WTC11 (cell line): ENCODE measurements around the gene BTK. TPM values are rescaled to one million over a fixed set of nuclear protein-coding genes. Genes with fewer than 3 reads are reported as not detected.

ENCODE experiments used
- ATAC-seq: fragments of 200-7000 bp; cut with Tn5 transposase; 2 replicates; pipeline ENCODE4 v1.10.0; 2021; ENCODE audit warnings: mild to moderate bottlenecking, moderate library complexity
- CTCF ChIA-PET: fragments of 300-600 bp; sonication (Branson Sonifier 250); formaldehyde crosslinking; loops from one replicate; lab custom pipeline; 2021; ENCODE audit warnings: antibody characterized with exemption; lab: Charles Lee
- POLR2A ChIA-PET: fragments of 350-600 bp; sonication (Branson Sonifier 250); formaldehyde crosslinking; loops from one replicate; lab custom pipeline; 2021; ENCODE audit warnings: antibody characterized with exemption; lab: Charles Lee
- DNase-seq: peaks from one replicate; pipeline ENCODE4 v3.0.0; 2021; ENCODE audit warnings: low spot score
- H3K27ac Mint-ChIP-seq: 2 replicates; pipeline ENCODE4 v1.8.0; 2021; ENCODE audit warnings: mixed read lengths
- H3K27me3 Mint-ChIP-seq: 2 replicates; pipeline ENCODE4 v1.8.0; 2021; ENCODE audit warnings: low read depth, mild to moderate bottlenecking, moderate library complexity, mixed read lengths
- H3K36me3 Mint-ChIP-seq: 2 replicates; pipeline ENCODE4 v1.8.0; 2021; ENCODE audit warnings: mixed read lengths
- H3K4me1 Mint-ChIP-seq: 2 replicates; pipeline ENCODE4 v1.8.0; 2022; ENCODE audit warnings: mixed read lengths
- H3K4me3 Mint-ChIP-seq: 2 replicates; pipeline ENCODE4 v1.8.0; 2021; ENCODE audit warnings: mild to moderate bottlenecking, moderate library complexity, mixed read lengths
- H3K9me3 Mint-ChIP-seq: 2 replicates; pipeline ENCODE4 v1.8.0; 2021; ENCODE audit warnings: mixed read lengths
- ATF2 ChIP-seq: sonication (generic); formaldehyde crosslinking; IDR thresholded peaks from 2 replicates; pipeline ENCODE4 v1.8.1; 2022; ENCODE audit warnings: low read depth, missing genetic modification reagents, borderline replicate concordance
- CREM ChIP-seq: sonication (generic); formaldehyde crosslinking; IDR thresholded peaks from 2 replicates; pipeline ENCODE4 v1.8.1; 2022; ENCODE audit warnings: mild to moderate bottlenecking, missing genetic modification reagents, moderate library complexity
- E2F1 ChIP-seq: sonication (generic); formaldehyde crosslinking; IDR thresholded peaks from 2 replicates; pipeline ENCODE4 v1.8.0; 2022; ENCODE audit warnings: mild to moderate bottlenecking, missing genetic modification reagents
- MAX ChIP-seq: sonication (generic); formaldehyde crosslinking; IDR thresholded peaks from 2 replicates; pipeline ENCODE4 v1.8.0; 2022; ENCODE audit warnings: mild to moderate bottlenecking, missing genetic modification reagents
- NFATC4 ChIP-seq: fragments of 250-450 bp; sonication (Bioruptor Pico); IDR thresholded peaks from 2 replicates; pipeline ENCODE4 v1.9.0; 2021; ENCODE audit warnings: mild to moderate bottlenecking
- RELA ChIP-seq: sonication (generic); formaldehyde crosslinking; IDR thresholded peaks from 2 replicates; pipeline ENCODE4 v1.8.1; 2022; ENCODE audit warnings: missing genetic modification reagents, mild to moderate bottlenecking, borderline replicate concordance
- SMAD3 ChIP-seq: sonication (generic); formaldehyde crosslinking; IDR thresholded peaks from 2 replicates; pipeline ENCODE4 v1.8.0; 2022; ENCODE audit warnings: missing genetic modification reagents, mild to moderate bottlenecking, borderline replicate concordance
- TEAD4 ChIP-seq: sonication (generic); formaldehyde crosslinking; IDR thresholded peaks from 2 replicates; pipeline ENCODE4 v1.8.0; 2022; ENCODE audit warnings: mild to moderate bottlenecking, missing genetic modification reagents
- ZNF281 ChIP-seq: sonication (generic); formaldehyde crosslinking; IDR thresholded peaks from 2 replicates; pipeline ENCODE4 v1.8.0; 2023; ENCODE audit warnings: mild to moderate bottlenecking, missing genetic modification reagents
- ZNF416 ChIP-seq: fragments of 250-450 bp; sonication (Bioruptor Pico); IDR thresholded peaks from 2 replicates; pipeline ENCODE4 v1.9.0; 2021; ENCODE audit warnings: mild to moderate bottlenecking, inconsistent platforms
- ZNF532 ChIP-seq: fragments of 250-450 bp; sonication (Bioruptor Pico); IDR thresholded peaks from 2 replicates; pipeline ENCODE4 v1.9.0; 2021; ENCODE audit warnings: mild to moderate bottlenecking, borderline replicate concordance
- total RNA-seq: library from RNA; stranded (reverse); gene quantifications from 3 replicates; pipeline ENCODE4 v1.2.3, GENCODE V29; 2021

BTK gene
- total RNA-seq, 1 experiment from 2014 or later, result 0.74 TPM

GRCh38 chrX:101430457-101431078 is 44.6 kb upstream of the BTK start (continued):
- TF ChIP-seq ZNF281 (no peak), SMAD3 (CRISPR knock-in tag) (no peak), ZNF532 (CRISPR knock-in tag) (no peak), E2F1 (CRISPR knock-in tag) (no peak), ZNF416 (CRISPR knock-in tag) (no peak), RELA (CRISPR knock-in tag) (no peak)

GRCh38 chrX:101429934-101430333 is 43.9 kb upstream of the BTK start:
- Mint-ChIP-seq H3K9me3 (peaks cover 17% of the 10 kb centered on the region), H3K4me1 (no peaks in the 10 kb centered on the region), H3K36me3 (peaks cover 50% of the 10 kb centered on the region), H3K4me3 (no peak overlapping the region), H3K27ac (no peak overlapping the region)
- CTCF ChIA-PET, result interaction anchor here (0.7 kb wide), 1 partner anchor 15 kb away, joined by 3 read pairs; no protein-coding TSS in a partner anchor
- ATAC-seq, result no peak
- POLR2A ChIA-PET, result no interaction called here
- no peak for DNase-seq
- no peak for TF ChIP-seq ATF2
- TF ChIP-seq, all 79 proteins: peak for 0
- H3K27me3 Mint-ChIP-seq, result no peaks in the 10 kb centered on the region; the same call in 1 of the 2 replicates

GRCh38 chrX:101427954-101428353 is 42.0 kb upstream of the BTK start:
- ATAC-seq, result no peak
- peaks cover 14% of the 10 kb centered on the region; the same call in 1 of the 2 replicates for H3K9me3 Mint-ChIP-seq
- no peak overlapping the region for H3K4me3 Mint-ChIP-seq
- TF ChIP-seq NFATC4 (CRISPR knock-in tag) (no peak), CREM (no peak), TEAD4 (CRISPR knock-in tag) (no peak), MAX (CRISPR knock-in tag) (no peak)
- no peak overlapping the region for H3K27ac Mint-ChIP-seq
- H3K36me3 Mint-ChIP-seq, result peaks cover 55% of the 10 kb centered on the region
- no peaks in the 10 kb centered on the region for H3K27me3 Mint-ChIP-seq
- no peaks in the 10 kb centered on the region for H3K4me1 Mint-ChIP-seq
- ChIA-PET POLR2A (no interaction called here), CTCF (no interaction called here)
- no peak for DNase-seq
